Transverse colon (tissue), 4 donors: Measurements from ENCODE around the gene CST8. TPM values are rescaled to one million over a fixed set of nuclear protein-coding genes. Genes with fewer than 3 reads are reported as not detected.
"Not testable (repeated sequence)": the region's sequence is repeated elsewhere in the genome, so short reads cannot be mapped to it uniquely, and the experiment has no call there.

Experiments used
- DNase-seq: peaks from one replicate; pipeline ENCODE4 v3.0.0-alpha.2; 2019
- H3K27ac ChIP-seq, 4 donors: fragments of 200-600 bp; sonication (generic); 2 replicates each; pipeline ENCODE4 v1.5.1; 2016 to 2018; ENCODE audit warnings: inconsistent platforms in 4 of 4
- H3K27me3 ChIP-seq: fragments of 200-600 bp; sonication (generic); 2 replicates; pipeline ENCODE4 v1.5.1; 2017; ENCODE audit warnings: inconsistent platforms
- H3K36me3 ChIP-seq, 4 donors: fragments of 200-600 bp; sonication (generic); 2 replicates each; pipeline ENCODE4 v1.5.1; 2017 to 2019; ENCODE audit warnings: inconsistent platforms in 4 of 4
- H3K4me1 ChIP-seq, 4 donors: fragments of 200-600 bp; sonication (generic); 2 replicates each; pipeline ENCODE4 v1.5.1; 2017 to 2020; ENCODE audit warnings: inconsistent platforms in 4 of 4
- H3K4me3 ChIP-seq, 4 donors: fragments of 200-600 bp; sonication (generic); 1 replicate in 1 of 4; 2 replicates in 3 of 4; pipeline versions ENCODE4 v1.5.1 to v1.6.1; 2017 to 2019; ENCODE audit warnings: inconsistent platforms in 4 of 4
- H3K9me3 ChIP-seq, 2 donors: fragments of 200-600 bp; sonication (generic); 2 replicates each; pipeline ENCODE4 v1.5.1; 2017 to 2019; ENCODE audit warnings: inconsistent platforms in 2 of 2
- CTCF ChIP-seq, 5 experiments: fragments of 200-600 bp in 3 of 5; fragments of 450-650 bp in 2 of 5; sonication (generic) in 3 of 5; IDR thresholded peaks; 1 replicate in 2 of 5; 2 replicates in 3 of 5; pipeline ENCODE4 v1.5.1; 2016 to 2017; ENCODE audit warnings: antibody characterized with exemption in 5 of 5, inconsistent platforms in 3 of 5, mild to moderate bottlenecking in 2 of 5, moderate library complexity in 1 of 5
- EP300 ChIP-seq: sonication (generic); formaldehyde crosslinking; IDR thresholded peaks from one replicate; pipeline ENCODE4 v1.6.1; 2017; ENCODE audit warnings: antibody characterized with exemption, low read depth
- POLR2A ChIP-seq: fragments of 450-650 bp; IDR thresholded peaks from one replicate; pipeline ENCODE4 v1.6.1; 2016; ENCODE audit warnings: antibody characterized with exemption, mild to moderate bottlenecking, moderate library complexity
- POLR2AphosphoS5 ChIP-seq, 3 donors: sonication (generic); formaldehyde crosslinking; IDR thresholded peaks; one replicate each; pipeline ENCODE4 v1.6.1; 2016; ENCODE audit warnings: antibody characterized with exemption in 3 of 3
- WGBS, 2 donors: methylation state at CpG; one replicate each; pipeline ENCODE4 v1.1.5; 2018; ENCODE audit warnings: low coverage in 1 of 2; 5-methylcytosine and 5-hydroxymethylcytosine counted together
- in situ Hi-C, 4 donors: fragments of 200-750 bp; cut with MboI; loops; one replicate each; pipeline versions ENCODE4 v1.15.0 to v1.15.1; 2017; ENCODE audit warnings: low sequenced_read_pairs in 3 of 4, low pct_ligation_motif_present in 1 of 4, low pct_unique_long_range_greater_than_20kb in 1 of 4
- intact Hi-C: fragments of 100-400 bp; cut with DNase I; formaldehyde crosslinking; loops from one replicate; pipeline ENCODE4 v1.15.1; 2023; ENCODE audit warnings: low total_unique reads
- total RNA-seq, 4 donors: library from RNA; depleted of rRNA; stranded (reverse); fragments of >200 nt; gene quantifications; one replicate each; pipeline ENCODE4 v1.1.0, GENCODE V29; 2016

The CST8 gene
- total RNA-seq, 4 donors from 2014 or later: not detected

GRCh38 chr20:23459461-23460150, 31.3 kb upstream of the CST8 start:
- in situ Hi-C loops: loop anchor here in 1 of 4 donors (25.0 kb wide), 1 partner anchor 103 kb away; the partner anchor contains the start of gene CST9L
- Histone ChIP-seq H3K4me3 (no peak overlapping the region), H3K27me3 (no peaks in the 10 kb centered on the region), H3K27ac (no peak overlapping the region), H3K9me3 (no peaks in the 10 kb centered on the region), H3K36me3 (no peaks in the 10 kb centered on the region), H3K4me1 (no peaks in the 10 kb centered on the region)
- WGBS, 2 donors: 59 to 91% methylated on average over 2 to 3 of the region's 3 CpGs
- TF ChIP-seq EP300 (no peak), CTCF (IDR thresholded peaks at IDR 0.05) (no peak), POLR2AphosphoS5 (IDR thresholded peaks at IDR 0.05) (no peak), POLR2A (no peak)
- intact Hi-C loops: no loop called here
- no peak for DNase-seq

GRCh38 chr20:23461180-23461579, 29.7 kb upstream of the CST8 start:
- intact Hi-C loops (no loop called here), in situ Hi-C loops (loop anchor here in 1 of 4 donors (25.0 kb wide), 1 partner anchor 101 kb away; the partner anchor contains the start of gene CST9L)
- no peak overlapping the region for H3K4me3 ChIP-seq
- no peaks in the 10 kb centered on the region for H3K9me3 ChIP-seq
- no peak overlapping the region for H3K27ac ChIP-seq
- TF ChIP-seq POLR2A (no peak), POLR2AphosphoS5 (IDR thresholded peaks at IDR 0.05) (no peak), EP300 (no peak), CTCF (IDR thresholded peaks at IDR 0.05) (no peak)
- no peak for DNase-seq
- no peaks in the 10 kb centered on the region for H3K36me3 ChIP-seq
- no peaks in the 10 kb centered on the region for H3K27me3 ChIP-seq
- no peaks in the 10 kb centered on the region for H3K4me1 ChIP-seq
- 0 to 85% methylated on average over 1 of the region's 1 CpG for WGBS, 2 donors

GRCh38 chr20:23466961-23467360, 24.0 kb upstream of the CST8 start:
- H3K27ac ChIP-seq, H3K36me3 ChIP-seq, H3K27me3 ChIP-seq, H3K4me1 ChIP-seq, intact Hi-C loops, H3K4me3 ChIP-seq, H3K9me3 ChIP-seq, DNase-seq: not testable (repeated sequence)
- in situ Hi-C loops: loop anchor here in 1 of 4 donors (25.0 kb wide), 1 partner anchor 95 kb away; the partner anchor contains the start of gene CST9L
- WGBS, 2 donors: 67 to 90% methylated on average over 2 to 3 of the region's 3 CpGs

GRCh38 chr20:23472306-23472705, 18.6 kb upstream of the CST8 start:
- WGBS, 2 donors: 69 to 74% methylated on average over 5 of the region's 5 CpGs
- DNase-seq, H3K9me3 ChIP-seq, H3K36me3 ChIP-seq, H3K27me3 ChIP-seq, H3K27ac ChIP-seq, H3K4me3 ChIP-seq, H3K4me1 ChIP-seq, intact Hi-C loops: not testable (repeated sequence)
- in situ Hi-C loops: loop anchor here in 1 of 4 donors (25.0 kb wide), 1 partner anchor 90 kb away; the partner anchor contains the start of gene CST9L

GRCh38 chr20:23473293-23473692, 17.6 kb upstream of the CST8 start:
- H3K36me3 ChIP-seq, H3K4me1 ChIP-seq, DNase-seq, H3K4me3 ChIP-seq, H3K27ac ChIP-seq, intact Hi-C loops, H3K27me3 ChIP-seq, H3K9me3 ChIP-seq: not testable (repeated sequence)
- in situ Hi-C loops: loop anchor here in 1 of 4 donors (25.0 kb wide), 1 partner anchor 89 kb away; the partner anchor contains the start of gene CST9L
- WGBS, 2 donors: 23 to 31% methylated on average over 2 of the region's 2 CpGs
